Measurements from ENCODE around the gene RPS6KA2. TPM values are rescaled to one million over a fixed set of nuclear protein-coding genes. Genes with fewer than 3 reads are reported as not detected.

Gene RPS6KA2
- polyA plus RNA-seq, 2 donors = 5.7 to 8.7 TPM

DNA sequence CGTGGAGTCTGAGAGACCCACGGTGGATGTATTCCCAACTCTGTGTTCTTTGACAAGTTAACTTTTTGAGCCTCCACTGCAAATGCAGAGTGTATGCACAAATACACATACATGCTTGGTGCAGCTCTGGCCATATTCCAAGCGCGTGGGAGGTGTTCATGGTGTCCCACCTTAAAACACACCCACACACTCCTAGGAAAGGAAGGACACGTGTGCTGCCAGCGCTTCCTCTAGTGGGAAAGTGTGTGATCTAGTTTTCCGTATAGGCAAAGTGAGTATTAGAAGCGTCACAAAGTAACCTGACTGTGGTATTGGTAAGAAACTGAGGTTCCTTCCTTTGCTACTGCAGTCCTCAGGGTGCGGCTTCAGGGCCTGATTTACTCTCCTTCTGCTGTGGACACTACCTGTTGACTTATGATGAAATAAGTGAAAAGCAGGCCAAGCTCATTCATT, 208.3 kb downstream of the RPS6KA2 start:
- WGBS, 2 donors = 88% methylated on average over 9 of the region's 9 CpGs
- H3K4me1 ChIP-seq (ENCODE audit: control insufficient read depth in 2 of 2, insufficient read depth in 2 of 2, low read length in 1 of 2) = peaks cover 0 to 9% of the 10 kb centered on the region in 2 donors
- H3K36me3 ChIP-seq (ENCODE audit: control insufficient read depth in 2 of 2, insufficient read depth in 2 of 2, low read length in 1 of 2) = peaks cover 5 to 17% of the 10 kb centered on the region in 2 donors
- H3K27ac ChIP-seq (ENCODE audit: low read depth in 2 of 2, low read length in 1 of 2) = no peak overlapping the region
- H3K9me3 ChIP-seq (ENCODE audit: control insufficient read depth in 2 of 2, insufficient read depth in 1 of 2, low read depth in 1 of 2, low read length in 1 of 2) = peaks cover 0 to 5% of the 10 kb centered on the region in 2 donors
- no peak overlapping the region for H3K4me3 ChIP-seq (ENCODE audit: low read depth in 1 of 2, low read length in 2 of 2)
- H3K27me3 ChIP-seq (ENCODE audit: control insufficient read depth in 1 of 2, insufficient read depth in 2 of 2, low read length in 2 of 2) = no peaks in the 10 kb centered on the region

- H3K4me1 ChIP-seq (ENCODE audit: control insufficient read depth in 2 of 2, insufficient read depth in 2 of 2, low read length in 1 of 2) = peaks cover 0 to 9% of the 10 kb centered on the region in 2 donors
- WGBS, 2 donors = 85 to 86% methylated on average over 6 of the region's 6 CpGs
- H3K27ac ChIP-seq (ENCODE audit: low read depth in 2 of 2, low read length in 1 of 2) = no peak overlapping the region
- no peaks in the 10 kb centered on the region for H3K27me3 ChIP-seq (ENCODE audit: control insufficient read depth in 1 of 2, insufficient read depth in 2 of 2, low read length in 2 of 2)
- peaks cover 5 to 10% of the 10 kb centered on the region in 2 donors for H3K36me3 ChIP-seq (ENCODE audit: control insufficient read depth in 2 of 2, insufficient read depth in 2 of 2, low read length in 1 of 2)
- no peak overlapping the region for H3K4me3 ChIP-seq (ENCODE audit: low read depth in 1 of 2, low read length in 2 of 2)
- H3K9me3 ChIP-seq (ENCODE audit: control insufficient read depth in 2 of 2, insufficient read depth in 1 of 2, low read depth in 1 of 2, low read length in 1 of 2) = peaks cover 0 to 5% of the 10 kb centered on the region in 2 donors
These were observed 209.8 kb downstream of the RPS6KA2 start for GRCh38 chr6:166417285-166417691.

GRCh38 chr6:166415833-166416347, 211.2 kb downstream of the RPS6KA2 start:
- H3K4me1 ChIP-seq (ENCODE audit: control insufficient read depth in 2 of 2, insufficient read depth in 2 of 2, low read length in 1 of 2) = peaks cover 0 to 9% of the 10 kb centered on the region in 2 donors
- WGBS, 2 donors = 79 to 88% methylated on average over 5 of the region's 5 CpGs
- peak overlapping the region in 1 of 2 donors; percentile 14 for H3K27ac ChIP-seq (ENCODE audit: low read depth in 2 of 2, low read length in 1 of 2)
- H3K9me3 ChIP-seq (ENCODE audit: control insufficient read depth in 2 of 2, insufficient read depth in 1 of 2, low read depth in 1 of 2, low read length in 1 of 2) = peaks cover 0 to 5% of the 10 kb centered on the region in 2 donors
- H3K4me3 ChIP-seq (ENCODE audit: low read depth in 1 of 2, low read length in 2 of 2) = no peak overlapping the region
- H3K36me3 ChIP-seq (ENCODE audit: control insufficient read depth in 2 of 2, insufficient read depth in 2 of 2, low read length in 1 of 2) = peaks cover 5 to 16% of the 10 kb centered on the region in 2 donors
- no peaks in the 10 kb centered on the region for H3K27me3 ChIP-seq (ENCODE audit: control insufficient read depth in 1 of 2, insufficient read depth in 2 of 2, low read length in 2 of 2)

GRCh38 chr6:166415306-166415705, 211.7 kb downstream of the RPS6KA2 start:
- 77 to 78% methylated on average over 5 of the region's 5 CpGs for WGBS, 2 donors
- peak overlapping the region in 1 of 2 donors; percentile 14 for H3K27ac ChIP-seq (ENCODE audit: low read depth in 2 of 2, low read length in 1 of 2)
- peaks cover 5 to 16% of the 10 kb centered on the region in 2 donors for H3K36me3 ChIP-seq (ENCODE audit: control insufficient read depth in 2 of 2, insufficient read depth in 2 of 2, low read length in 1 of 2)

GRCh38 chr6:166413491-166413951, 213.5 kb downstream of the RPS6KA2 start:
- Histone ChIP-seq H3K27me3 (ENCODE audit: control insufficient read depth in 1 of 2, insufficient read depth in 2 of 2, low read length in 2 of 2) (no peaks in the 10 kb centered on the region), H3K9me3 (ENCODE audit: control insufficient read depth in 2 of 2, insufficient read depth in 1 of 2, low read depth in 1 of 2, low read length in 1 of 2) (peaks cover 0 to 5% of the 10 kb centered on the region in 2 donors), H3K4me1 (ENCODE audit: control insufficient read depth in 2 of 2, insufficient read depth in 2 of 2, low read length in 1 of 2) (peaks cover 0 to 7% of the 10 kb centered on the region in 2 donors), H3K4me3 (ENCODE audit: low read depth in 1 of 2, low read length in 2 of 2) (no peak overlapping the region), H3K27ac (ENCODE audit: low read depth in 2 of 2, low read length in 1 of 2) (no peak overlapping the region), H3K36me3 (ENCODE audit: control insufficient read depth in 2 of 2, insufficient read depth in 2 of 2, low read length in 1 of 2) (peaks cover 0 to 12% of the 10 kb centered on the region in 2 donors)
- WGBS, 2 donors = 89 to 92% methylated on average over 17 of the region's 17 CpGs

More at GRCh38 chr6:166415306-166415705, 211.7 kb downstream of the RPS6KA2 start:
- H3K4me3 ChIP-seq (ENCODE audit: low read depth in 1 of 2, low read length in 2 of 2) = no peak overlapping the region
- H3K27me3 ChIP-seq (ENCODE audit: control insufficient read depth in 1 of 2, insufficient read depth in 2 of 2, low read length in 2 of 2) = no peaks in the 10 kb centered on the region
- H3K9me3 ChIP-seq (ENCODE audit: control insufficient read depth in 2 of 2, insufficient read depth in 1 of 2, low read depth in 1 of 2, low read length in 1 of 2) = peaks cover 0 to 5% of the 10 kb centered on the region in 2 donors
- H3K4me1 ChIP-seq (ENCODE audit: control insufficient read depth in 2 of 2, insufficient read depth in 2 of 2, low read length in 1 of 2) = peaks cover 0 to 9% of the 10 kb centered on the region in 2 donors

DNA sequence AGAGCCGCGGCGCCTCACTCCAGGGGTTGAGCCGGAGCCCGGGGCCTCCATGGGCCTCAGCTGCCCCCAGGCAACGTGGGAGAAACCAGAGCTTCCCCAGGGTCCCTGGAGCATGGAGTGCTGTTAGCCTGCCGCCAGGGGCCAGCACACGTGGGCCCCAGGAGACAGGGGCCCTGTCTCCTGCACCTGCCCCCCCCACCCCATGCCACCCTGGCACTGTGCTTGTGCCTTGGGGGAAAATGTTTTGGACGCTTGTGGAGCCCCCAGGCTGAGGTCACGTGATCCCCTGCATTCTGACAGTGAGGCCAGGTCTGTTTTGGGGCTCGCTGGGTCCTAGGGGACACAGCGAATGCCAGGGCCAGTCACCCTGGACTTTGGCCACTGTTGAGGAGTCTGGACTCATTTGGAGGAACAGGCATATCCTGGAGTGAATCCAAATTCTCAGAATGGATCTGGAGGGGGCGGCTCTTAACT, 214.1 kb downstream of the RPS6KA2 start:
- Histone ChIP-seq H3K4me1 (ENCODE audit: control insufficient read depth in 2 of 2, insufficient read depth in 2 of 2, low read length in 1 of 2) (peaks cover 0 to 7% of the 10 kb centered on the region in 2 donors), H3K27me3 (ENCODE audit: control insufficient read depth in 1 of 2, insufficient read depth in 2 of 2, low read length in 2 of 2) (no peaks in the 10 kb centered on the region), H3K4me3 (ENCODE audit: low read depth in 1 of 2, low read length in 2 of 2) (no peak overlapping the region), H3K9me3 (ENCODE audit: control insufficient read depth in 2 of 2, insufficient read depth in 1 of 2, low read depth in 1 of 2, low read length in 1 of 2) (peaks cover 0 to 5% of the 10 kb centered on the region in 2 donors), H3K36me3 (ENCODE audit: control insufficient read depth in 2 of 2, insufficient read depth in 2 of 2, low read length in 1 of 2) (peaks cover 0 to 12% of the 10 kb centered on the region in 2 donors), H3K27ac (ENCODE audit: low read depth in 2 of 2, low read length in 1 of 2) (no peak overlapping the region)
- 90 to 92% methylated on average over 13 of the region's 13 CpGs for WGBS, 2 donors

DNA sequence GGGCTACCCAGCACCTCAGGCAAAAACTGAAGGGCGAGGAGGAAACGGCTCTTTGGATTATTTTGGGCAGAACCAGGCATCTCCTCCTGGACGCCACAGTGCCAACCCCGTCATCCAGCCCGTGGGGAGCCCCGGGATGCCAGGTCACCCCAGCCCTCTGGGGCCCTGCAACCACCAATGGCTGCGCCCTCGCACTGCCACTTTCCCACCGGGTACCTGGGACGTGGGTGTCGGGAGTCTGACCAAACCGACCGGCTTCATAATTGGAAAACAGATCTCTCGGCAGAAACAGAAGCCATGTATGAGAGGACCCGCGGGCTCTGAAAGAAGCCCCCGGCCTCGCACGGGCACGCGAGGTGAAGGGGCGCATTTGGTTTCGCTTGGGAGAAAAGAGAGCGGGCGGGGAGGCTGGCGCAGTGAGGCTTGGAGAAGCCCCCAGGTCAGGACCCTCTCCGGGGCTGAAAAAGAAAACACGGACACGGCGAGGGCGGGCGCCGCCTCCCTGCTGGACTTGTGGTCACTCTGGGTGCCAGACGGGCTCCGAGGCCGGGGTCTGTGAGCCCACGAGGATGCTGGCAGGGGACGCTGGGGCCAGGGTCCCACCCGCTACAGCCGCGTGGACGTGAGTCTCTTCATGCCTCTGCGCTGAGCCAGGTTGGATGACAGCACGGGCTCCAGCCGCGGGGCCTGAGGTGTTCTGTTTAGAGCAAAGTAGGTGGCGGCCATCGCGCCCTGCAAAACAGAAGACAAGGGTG, 214.7 kb downstream of the RPS6KA2 start:
- H3K9me3 ChIP-seq (ENCODE audit: control insufficient read depth in 2 of 2, insufficient read depth in 1 of 2, low read depth in 1 of 2, low read length in 1 of 2) = peaks cover 0 to 5% of the 10 kb centered on the region in 2 donors
- no peak overlapping the region for H3K27ac ChIP-seq (ENCODE audit: low read depth in 2 of 2, low read length in 1 of 2)
- no peaks in the 10 kb centered on the region for H3K27me3 ChIP-seq (ENCODE audit: control insufficient read depth in 1 of 2, insufficient read depth in 2 of 2, low read length in 2 of 2)
- H3K4me3 ChIP-seq (ENCODE audit: low read depth in 1 of 2, low read length in 2 of 2) = no peak overlapping the region
- H3K4me1 ChIP-seq (ENCODE audit: control insufficient read depth in 2 of 2, insufficient read depth in 2 of 2, low read length in 1 of 2) = peaks cover 0 to 7% of the 10 kb centered on the region in 2 donors
- 93 to 94% methylated on average over 49 of the region's 49 CpGs for WGBS, 2 donors
- peaks cover 0 to 12% of the 10 kb centered on the region in 2 donors for H3K36me3 ChIP-seq (ENCODE audit: control insufficient read depth in 2 of 2, insufficient read depth in 2 of 2, low read length in 1 of 2)

GRCh38 chr6:166411721-166412151, 215.3 kb downstream of the RPS6KA2 start:
- Histone ChIP-seq H3K4me3 (ENCODE audit: low read depth in 1 of 2, low read length in 2 of 2) (no peak overlapping the region), H3K4me1 (ENCODE audit: control insufficient read depth in 2 of 2, insufficient read depth in 2 of 2, low read length in 1 of 2) (peaks cover 0 to 7% of the 10 kb centered on the region in 2 donors), H3K27ac (ENCODE audit: low read depth in 2 of 2, low read length in 1 of 2) (no peak overlapping the region), H3K27me3 (ENCODE audit: control insufficient read depth in 1 of 2, insufficient read depth in 2 of 2, low read length in 2 of 2) (no peaks in the 10 kb centered on the region), H3K36me3 (ENCODE audit: control insufficient read depth in 2 of 2, insufficient read depth in 2 of 2, low read length in 1 of 2) (peaks cover 0 to 12% of the 10 kb centered on the region in 2 donors), H3K9me3 (ENCODE audit: control insufficient read depth in 2 of 2, insufficient read depth in 1 of 2, low read depth in 1 of 2, low read length in 1 of 2) (peaks cover 0 to 5% of the 10 kb centered on the region in 2 donors)
- 82% methylated on average over 12 of the region's 12 CpGs for WGBS, 2 donors

DNA sequence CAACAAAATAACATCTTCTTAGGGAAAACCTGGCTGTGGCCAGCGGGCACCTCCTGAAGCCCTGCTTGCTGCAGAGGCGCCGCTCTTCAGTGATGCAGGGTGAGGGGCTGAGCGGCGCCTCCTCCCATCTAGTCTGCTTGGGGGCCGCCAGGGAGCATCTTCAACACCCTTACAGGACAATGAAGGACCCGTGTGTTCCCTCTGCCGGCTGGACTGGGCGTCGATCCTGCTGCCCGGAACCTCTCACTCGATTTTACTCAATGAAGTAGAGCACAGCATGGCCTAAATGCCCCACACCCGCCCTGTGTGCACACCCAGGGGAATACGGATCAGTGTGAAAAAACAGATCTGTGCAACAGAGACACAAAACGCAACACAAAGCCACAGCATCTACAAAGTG, 215.8 kb downstream of the RPS6KA2 start:
- peaks cover 0 to 5% of the 10 kb centered on the region in 2 donors for H3K9me3 ChIP-seq (ENCODE audit: control insufficient read depth in 2 of 2, insufficient read depth in 1 of 2, low read depth in 1 of 2, low read length in 1 of 2)
- no peaks in the 10 kb centered on the region for H3K27me3 ChIP-seq (ENCODE audit: control insufficient read depth in 1 of 2, insufficient read depth in 2 of 2, low read length in 2 of 2)
- no peak overlapping the region for H3K27ac ChIP-seq (ENCODE audit: low read depth in 2 of 2, low read length in 1 of 2)
- peaks cover 0 to 7% of the 10 kb centered on the region in 2 donors for H3K4me1 ChIP-seq (ENCODE audit: control insufficient read depth in 2 of 2, insufficient read depth in 2 of 2, low read length in 1 of 2)
- WGBS, 2 donors = 81 to 82% methylated on average over 15 of the region's 15 CpGs
- peaks cover 0 to 12% of the 10 kb centered on the region in 2 donors for H3K36me3 ChIP-seq (ENCODE audit: control insufficient read depth in 2 of 2, insufficient read depth in 2 of 2, low read length in 1 of 2)
- H3K4me3 ChIP-seq (ENCODE audit: low read depth in 1 of 2, low read length in 2 of 2) = no peak overlapping the region
